ENCODE data around the gene ETS1. TPM values are rescaled to one million over a fixed set of nuclear protein-coding genes. Genes with fewer than 3 reads are reported as not detected.

Gene ETS1
- polyA plus RNA-seq, 2 of the 4 experiments (the other 2 are of a cell fraction) = 14.5 to 18.8 TPM

DNA sequence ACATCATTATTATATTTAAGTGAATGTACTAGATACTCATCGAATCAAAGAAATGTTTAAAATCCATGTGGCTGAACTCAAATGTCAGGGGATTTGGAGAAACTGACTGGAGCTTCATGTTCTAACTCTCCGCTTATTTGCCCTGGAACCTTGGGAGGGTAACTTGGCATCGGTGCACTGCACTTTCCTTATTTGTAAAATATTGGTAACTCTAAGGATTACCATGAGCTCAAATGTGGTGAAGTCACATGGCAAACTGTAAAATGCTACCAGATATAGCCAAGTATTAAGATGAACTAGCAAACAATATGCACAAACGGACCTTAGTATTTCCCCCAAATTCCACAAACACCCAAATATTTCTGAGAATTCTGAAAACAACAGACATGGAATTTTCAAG, 75.6 kb downstream of the ETS1 start:
- DNase-seq (ENCODE audit: low read depth in 1 of 2, low spot score in 1 of 2) (no peak), ATAC-seq (no peak), FAIRE-seq (no peak)
- POLR2A ChIA-PET = no interaction called here
- peak overlapping the region in 1 of 2 experiments; percentile 97; a peak in 2 of 6 replicates for H3K27ac ChIP-seq
- TF ChIP-seq HEYL (CRISPR knock-in tag; IDR thresholded peaks at IDR 0.05) = no peak
- no peak for TF ChIP-seq ESRRA (IDR thresholded peaks at IDR 0.05; ENCODE audit: borderline replicate concordance, low read length)
- TF ChIP-seq PHF8 (IDR thresholded peaks at IDR 0.05; ENCODE audit: borderline replicate concordance, low read depth) = no peak
- TF ChIP-seq MAZ (IDR thresholded peaks at IDR 0.05; ENCODE audit: borderline replicate concordance, low read depth, low read length) = no peak
- no peak for TF ChIP-seq SREBF2 (IDR thresholded peaks at IDR 0.05)
- TF ChIP-seq NR3C1 (IDR thresholded peaks at IDR 0.05) = no peak
- H3K4me2 ChIP-seq = no peak overlapping the region
- H3K4me1 ChIP-seq = peaks cover 67% of the 10 kb centered on the region
- WGBS (ENCODE audit: missing lambda C conversion rate) = 76% methylated on average over 4 of the region's 4 CpGs
- no peak overlapping the region for H3K4me3 ChIP-seq
- CTCF ChIA-PET = interaction anchor here (0.6 to 2.6 kb wide), 3 partner anchors 8 to 119 kb away, joined by 3 to 10 read pairs (median 3); no protein-coding TSS in a partner anchor
- H3K9me3 ChIP-seq = no peaks in the 10 kb centered on the region

DNA sequence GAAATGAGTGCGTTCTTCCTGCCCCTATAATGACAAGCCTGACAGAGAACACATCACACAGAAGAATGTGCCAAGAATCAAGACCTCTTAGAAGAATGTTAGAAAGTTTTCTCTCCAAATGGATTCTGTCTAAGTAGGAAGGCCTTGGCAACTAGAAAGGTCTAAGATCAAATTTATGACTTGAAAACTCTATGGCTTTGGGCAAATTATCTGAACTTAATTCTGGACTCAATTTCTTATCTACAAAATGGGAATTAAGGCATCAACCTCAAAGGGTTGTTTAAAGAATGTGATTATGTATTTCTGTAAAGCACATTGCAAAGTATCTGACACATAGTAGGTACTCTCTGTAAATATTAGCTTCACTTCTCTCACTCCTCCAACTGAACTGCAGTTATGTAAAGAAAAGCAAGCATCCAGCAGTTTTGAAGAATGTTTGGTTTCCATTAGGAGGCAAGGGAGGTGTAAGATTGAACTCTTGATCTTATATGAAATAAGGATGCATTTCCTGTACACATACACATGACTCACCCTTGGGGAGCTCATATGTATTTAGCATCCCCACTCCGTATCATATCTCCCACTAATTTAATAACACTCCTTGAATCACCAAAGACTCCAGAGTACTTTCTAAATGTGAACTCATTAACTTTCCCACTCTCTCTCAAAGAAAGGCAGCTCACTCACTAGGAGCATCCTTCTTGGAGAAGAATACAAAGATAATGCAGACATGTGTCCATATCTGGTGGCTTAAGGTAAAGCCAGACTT, 77.6 kb downstream of the ETS1 start:
- ATAC-seq (no peak), FAIRE-seq (no peak), DNase-seq (ENCODE audit: low read depth in 1 of 2, low spot score in 1 of 2) (peak in 1 of 2 experiments; percentile 42)
- Histone ChIP-seq H3K27ac (peak overlapping the region; percentile 93 to 97), H3K4me1 (peaks cover 70% of the 10 kb centered on the region), H3K4me3 (peak overlapping the region; percentile 17; the same call in 2 of the 3 replicates), H3K4me2 (peak overlapping the region; percentile 91), H3K9me3 (no peaks in the 10 kb centered on the region)
- POLR2A ChIA-PET = interaction anchor here (1.7 to 4.0 kb wide), 3 partner anchors 9 to 13 kb away, joined by 12 to 25 read pairs (median 16); no protein-coding TSS in a partner anchor
- WGBS (ENCODE audit: missing lambda C conversion rate) = 18% methylated on average over 2 of the region's 2 CpGs
- TF ChIP-seq NR3C1 (IDR thresholded peaks at IDR 0.05) (no peak), CBX8 (IDR thresholded peaks at IDR 0.05) (no peak), FOSL2 (IDR thresholded peaks at IDR 0.05) (no peak), FOSL2 (CRISPR knock-in tag; IDR thresholded peaks at IDR 0.05) (peak; percentile 58), MYC (IDR thresholded peaks at IDR 0.05; ENCODE audit: borderline replicate concordance, low read length) (no peak), EP300 (IDR thresholded peaks at IDR 0.05) (no peak), BHLHE40 (IDR thresholded peaks at IDR 0.05; ENCODE audit: low read depth, low read length) (no peak)
- TF ChIP-seq, protein P1, sequence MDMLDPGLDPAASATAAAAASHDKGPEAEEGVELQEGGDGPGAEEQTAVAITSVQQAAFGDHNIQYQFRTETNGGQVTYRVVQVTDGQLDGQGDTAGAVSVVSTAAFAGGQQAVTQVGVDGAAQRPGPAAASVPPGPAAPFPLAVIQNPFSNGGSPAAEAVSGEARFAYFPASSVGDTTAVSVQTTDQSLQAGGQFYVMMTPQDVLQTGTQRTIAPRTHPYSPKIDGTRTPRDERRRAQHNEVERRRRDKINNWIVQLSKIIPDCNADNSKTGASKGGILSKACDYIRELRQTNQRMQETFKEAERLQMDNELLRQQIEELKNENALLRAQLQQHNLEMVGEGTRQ (IDR thresholded peaks at IDR 0.05) = no peak
- TF ChIP-seq, protein P2, sequence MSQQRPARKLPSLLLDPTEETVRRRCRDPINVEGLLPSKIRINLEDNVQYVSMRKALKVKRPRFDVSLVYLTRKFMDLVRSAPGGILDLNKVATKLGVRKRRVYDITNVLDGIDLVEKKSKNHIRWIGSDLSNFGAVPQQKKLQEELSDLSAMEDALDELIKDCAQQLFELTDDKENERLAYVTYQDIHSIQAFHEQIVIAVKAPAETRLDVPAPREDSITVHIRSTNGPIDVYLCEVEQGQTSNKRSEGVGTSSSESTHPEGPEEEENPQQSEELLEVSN (IDR thresholded peaks at IDR 0.05; ENCODE audit: borderline replicate concordance, low read depth) = no peak
- CTCF ChIA-PET = interaction anchor here (1.0 to 1.6 kb wide), 3 partner anchors 11 to 219 kb away, joined by 4 read pairs; no protein-coding TSS in a partner anchor

DNA sequence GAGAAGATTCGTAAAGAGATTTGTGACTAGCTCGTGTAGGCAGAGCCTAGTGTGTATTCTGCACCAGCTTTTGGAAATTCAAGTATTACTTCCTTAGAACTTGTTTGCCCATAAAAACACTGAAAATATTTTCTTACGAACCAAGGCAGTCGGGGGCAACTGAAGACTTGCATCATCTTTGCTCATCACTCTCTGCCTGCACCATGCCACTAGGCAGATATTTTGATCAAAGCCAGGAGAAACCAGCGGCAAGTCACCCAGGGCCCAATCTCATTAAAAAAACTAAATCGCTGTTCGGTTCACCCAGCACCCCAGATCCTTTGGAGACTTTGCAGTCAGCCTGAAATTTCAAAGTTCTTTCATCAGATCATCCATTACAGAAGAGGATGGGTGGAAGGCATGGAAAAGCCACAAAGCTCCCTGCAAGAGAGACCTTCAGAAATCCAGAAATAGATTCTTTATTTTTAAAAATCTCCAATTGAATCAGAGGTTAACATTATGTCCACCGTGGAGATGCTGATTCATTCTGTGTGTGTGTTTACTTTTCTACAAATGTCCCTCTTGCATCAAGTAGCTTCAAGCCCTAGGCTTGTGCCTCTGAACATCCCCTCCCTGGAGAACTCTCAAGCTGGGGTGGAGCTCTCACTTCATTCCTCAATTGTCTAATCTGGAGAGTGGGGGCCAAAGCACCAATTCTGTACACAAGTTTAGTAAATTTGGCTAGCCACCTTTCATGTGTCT, 78.4 kb downstream of the ETS1 start:
- H3K9me3 ChIP-seq = no peaks in the 10 kb centered on the region
- H3K4me2 ChIP-seq = peak overlapping the region; percentile 91
- FAIRE-seq (no peak), DNase-seq (ENCODE audit: low read depth in 1 of 2, low spot score in 1 of 2) (peak in 1 of 2 experiments; percentile 74), ATAC-seq (peak; percentile 41 to 56; a peak in 4 of 6 replicates)
- TF ChIP-seq FOSL2 (IDR thresholded peaks at IDR 0.05) (no peak), FOSL2 (CRISPR knock-in tag; IDR thresholded peaks at IDR 0.05) (peak; percentile 50; the same call in 1 of the 2 replicates), EP300 (IDR thresholded peaks at IDR 0.05) (peak in 1 of 2 experiments; percentile 35; a peak in 1 of 5 replicates), JUN (IDR thresholded peaks at IDR 0.05) (peak in 1 of 2 experiments; percentile 29; a peak in 1 of 5 replicates), CEBPB (IDR thresholded peaks at IDR 0.05) (peak; percentile 6 to 30; a peak in 2 of 4 replicates), RAD21 (conservative IDR thresholded peaks at IDR 0.05 in 1 of 2, IDR thresholded peaks at IDR 0.05 in 1 of 2) (no peak), JUNB (IDR thresholded peaks at IDR 0.05) (peak; percentile 43; the same call in 1 of the 2 replicates), PHF8 (IDR thresholded peaks at IDR 0.05; ENCODE audit: borderline replicate concordance, low read depth) (no peak), NFE2L2 (conservative IDR thresholded peaks at IDR 0.05; ENCODE audit: low read length) (0 out of 2 replicates have a peak, but pooled peaks have one; percentile 11), MAFK (IDR thresholded peaks at IDR 0.05; ENCODE audit: partially characterized antibody) (peak; percentile 31)
- ChIA-PET CTCF (interaction anchor here (0.6 to 1.2 kb wide), 2 partner anchors 18 to 218 kb away, joined by 3 to 4 read pairs; no protein-coding TSS in a partner anchor), POLR2A (interaction anchor here (1.1 to 4.0 kb wide), 4 partner anchors 10 to 300 kb away, joined by 3 to 25 read pairs (median 14); no protein-coding TSS in a partner anchor)
- peak overlapping the region; percentile 93 to 97 for H3K27ac ChIP-seq
- peaks cover 70% of the 10 kb centered on the region for H3K4me1 ChIP-seq
- peak overlapping the region; percentile 39 for H3K4me3 ChIP-seq
- WGBS (ENCODE audit: missing lambda C conversion rate) = 3% methylated on average over 8 of the region's 8 CpGs

All from A549 (cell line).